ENCODE measurements around the gene FASTKD2.

- no peak for TF ChIP-seq CTCF (IDR thresholded peaks at IDR 0.05 in 8 of 11, conservative IDR thresholded peaks at IDR 0.05 in 3 of 11)
- no peak for TF ChIP-seq POLR2A (IDR thresholded peaks at IDR 0.05)
- TF ChIP-seq POLR2AphosphoS5 (IDR thresholded peaks at IDR 0.05): no peak
Measured at GRCh38 chr2:206721256-206721920, 44.0 kb upstream of the FASTKD2 start.

Data from spleen (tissue), 7 donors.